ENCODE data around the gene RTCB.

DNA sequence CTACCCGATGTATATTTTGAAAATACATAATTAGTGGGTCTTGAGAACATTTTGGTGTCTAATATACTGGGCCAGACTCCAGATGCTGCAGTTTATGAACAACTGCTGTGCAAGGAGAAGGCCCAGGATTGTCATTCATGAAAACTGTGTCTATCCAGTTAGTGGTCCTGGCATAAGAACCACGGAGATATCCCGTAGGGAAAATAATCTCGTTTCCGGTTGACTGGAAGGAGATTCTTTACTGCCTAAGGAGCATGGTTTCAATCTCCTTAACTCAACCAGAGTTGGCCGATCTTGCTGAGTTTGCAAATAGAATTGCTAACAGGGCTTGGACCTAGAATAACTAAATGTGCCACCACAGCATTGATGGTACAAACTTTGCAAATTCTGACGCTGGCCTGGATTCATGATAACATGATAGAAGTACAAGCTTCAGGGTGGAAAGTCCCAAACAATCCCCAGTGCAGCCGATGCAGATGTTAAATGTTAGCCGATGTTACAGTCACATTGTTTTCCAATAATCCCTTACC, 4.6 kb upstream of the RTCB start:
- TF ChIP-seq, protein P1, sequence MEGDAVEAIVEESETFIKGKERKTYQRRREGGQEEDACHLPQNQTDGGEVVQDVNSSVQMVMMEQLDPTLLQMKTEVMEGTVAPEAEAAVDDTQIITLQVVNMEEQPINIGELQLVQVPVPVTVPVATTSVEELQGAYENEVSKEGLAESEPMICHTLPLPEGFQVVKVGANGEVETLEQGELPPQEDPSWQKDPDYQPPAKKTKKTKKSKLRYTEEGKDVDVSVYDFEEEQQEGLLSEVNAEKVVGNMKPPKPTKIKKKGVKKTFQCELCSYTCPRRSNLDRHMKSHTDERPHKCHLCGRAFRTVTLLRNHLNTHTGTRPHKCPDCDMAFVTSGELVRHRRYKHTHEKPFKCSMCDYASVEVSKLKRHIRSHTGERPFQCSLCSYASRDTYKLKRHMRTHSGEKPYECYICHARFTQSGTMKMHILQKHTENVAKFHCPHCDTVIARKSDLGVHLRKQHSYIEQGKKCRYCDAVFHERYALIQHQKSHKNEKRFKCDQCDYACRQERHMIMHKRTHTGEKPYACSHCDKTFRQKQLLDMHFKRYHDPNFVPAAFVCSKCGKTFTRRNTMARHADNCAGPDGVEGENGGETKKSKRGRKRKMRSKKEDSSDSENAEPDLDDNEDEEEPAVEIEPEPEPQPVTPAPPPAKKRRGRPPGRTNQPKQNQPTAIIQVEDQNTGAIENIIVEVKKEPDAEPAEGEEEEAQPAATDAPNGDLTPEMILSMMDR (IDR thresholded peaks at IDR 0.05; ENCODE audit: poor library complexity, severe bottlenecking), result no peak
- TF ChIP-seq TAF1 (IDR thresholded peaks at IDR 0.05; ENCODE audit: low read depth), result no peak
- TF ChIP-seq EP300 (conservative IDR thresholded peaks at IDR 0.05; ENCODE audit: poor library complexity, severe bottlenecking), result no peak
- no peak for TF ChIP-seq MXI1 (conservative IDR thresholded peaks at IDR 0.05; ENCODE audit: poor library complexity, severe bottlenecking)
- no peak for TF ChIP-seq EZH2 (IDR thresholded peaks at IDR 0.05; ENCODE audit: borderline replicate concordance, insufficient read depth, low read length, poor library complexity, severe bottlenecking)
- no peak for TF ChIP-seq RAD21 (conservative IDR thresholded peaks at IDR 0.05)
